Chondrocyte (in vitro differentiated cells): ENCODE measurements around the gene HDAC6. TPM values are rescaled to one million over a fixed set of nuclear protein-coding genes. Genes with fewer than 3 reads are reported as not detected.
"Not testable (repeated sequence)": the region's sequence is repeated elsewhere in the genome, so short reads cannot be mapped to it uniquely, and the experiment has no call there.

ENCODE experiments used
- DNase-seq: peaks from one replicate; pipeline ENCODE4 v3.0.0; 2021; ENCODE audit warnings: mixed read lengths, low spot score
- H3K27ac Mint-ChIP-seq: one replicate; pipeline ENCODE4 v1.8.0; 2021; ENCODE audit warnings: mild to moderate bottlenecking, moderate library complexity, mixed read lengths; ENCODE audit not compliant: unreplicated experiment
- H3K27me3 Mint-ChIP-seq: 2 replicates; pipeline ENCODE4 v1.8.0; 2021; ENCODE audit warnings: low read depth, mixed read lengths
- H3K36me3 Mint-ChIP-seq: 2 replicates; pipeline ENCODE4 v1.8.0; 2021; ENCODE audit warnings: low read depth, mixed read lengths
- H3K4me1 Mint-ChIP-seq: 2 replicates; pipeline ENCODE4 v1.8.0; 2021; ENCODE audit warnings: low read depth, mild to moderate bottlenecking, mixed read lengths
- H3K4me3 Mint-ChIP-seq: one replicate; pipeline ENCODE4 v1.8.0; 2021; ENCODE audit warnings: mild to moderate bottlenecking, moderate library complexity, mixed read lengths; ENCODE audit not compliant: unreplicated experiment
- H3K9me3 Mint-ChIP-seq: 2 replicates; pipeline ENCODE4 v1.8.0; 2021; ENCODE audit warnings: low read depth, mixed read lengths
- CTCF ChIP-seq: fragments of 200-600 bp; sonication (generic); IDR thresholded peaks from 2 replicates; pipeline ENCODE4 v1.5.0; 2021; ENCODE audit warnings: antibody characterized with exemption, mild to moderate bottlenecking, moderate library complexity
- total RNA-seq: library from RNA; stranded (reverse); gene quantifications from 3 replicates; pipeline ENCODE4 v1.2.1, GENCODE V29; 2021

Gene HDAC6
- total RNA-seq, 1 donor from 2014 or later = 87.3 TPM

GRCh38 chrX:48864210-48864609 is 62.3 kb downstream of the HDAC6 start:
- no peaks in the 10 kb centered on the region for H3K27me3 Mint-ChIP-seq
- no peak overlapping the region for H3K4me3 Mint-ChIP-seq
- no peak overlapping the region for H3K27ac Mint-ChIP-seq
- DNase-seq = no peak
- H3K9me3 Mint-ChIP-seq = peaks cover 19% of the 10 kb centered on the region
- H3K36me3 Mint-ChIP-seq = no peaks in the 10 kb centered on the region
- H3K4me1 Mint-ChIP-seq = peaks cover 11% of the 10 kb centered on the region
- no peak for TF ChIP-seq CTCF

GRCh38 chrX:48872017-48872416 is 70.2 kb downstream of the HDAC6 start:
- H3K36me3 Mint-ChIP-seq, H3K27ac Mint-ChIP-seq, H3K27me3 Mint-ChIP-seq, DNase-seq, H3K4me3 Mint-ChIP-seq, H3K4me1 Mint-ChIP-seq: not testable (repeated sequence)
- H3K9me3 Mint-ChIP-seq = peaks cover 18% of the 10 kb centered on the region

Other genes starting within 250 kb of the HDAC6 start
- gene RBM3, start 227.6 kb upstream of the HDAC6 start, total RNA-seq = 224 to 303 TPM (median 283 TPM) in 3 replicates
- 87.7 to 92.9 TPM (median 92.3 TPM) in 3 replicates for gene WDR13, start 204.6 kb upstream of the HDAC6 start, total RNA-seq
- 0.24 to 1.3 TPM (median 0.37 TPM) in 3 replicates for gene WAS, start 118.3 kb upstream of the HDAC6 start, total RNA-seq
- 3.0 to 4.7 TPM (median 3.6 TPM) in 3 replicates for gene SUV39H1, start 105.3 kb upstream of the HDAC6 start, total RNA-seq
- gene GLOD5, start 40.3 kb upstream of the HDAC6 start, total RNA-seq = not detected in 3 replicates
- gene GATA1, start 15.5 kb upstream of the HDAC6 start, total RNA-seq = not detected in 3 replicates
- 0.22 TPM in 1 of 3 replicates, not detected in the others for gene ERAS, start 24.4 kb downstream of the HDAC6 start, total RNA-seq
- 58.7 to 74.2 TPM (median 69.2 TPM) in 3 replicates for gene PCSK1N, start 33.5 kb downstream of the HDAC6 start, total RNA-seq
- gene TIMM17B, start 95.7 kb downstream of the HDAC6 start, total RNA-seq = 37.7 to 41.6 TPM (median 38.0 TPM) in 3 replicates
- gene PQBP1, start 95.9 kb downstream of the HDAC6 start, total RNA-seq = 58.4 to 61.7 TPM (median 61.7 TPM) in 3 replicates
- gene SLC35A2, start 109.6 kb downstream of the HDAC6 start, total RNA-seq = 32.3 to 39.2 TPM (median 38.9 TPM) in 3 replicates
- gene PIM2, start 117.0 kb downstream of the HDAC6 start, total RNA-seq = 4.3 to 5.1 TPM (median 4.6 TPM) in 3 replicates
- gene OTUD5, start 155.5 kb downstream of the HDAC6 start, total RNA-seq = 47.4 to 49.0 TPM (median 47.5 TPM) in 3 replicates
- 1.4 to 1.7 TPM (median 1.6 TPM) in 3 replicates for gene KCND1, start 169.8 kb downstream of the HDAC6 start, total RNA-seq
- gene GRIPAP1, start 200.2 kb downstream of the HDAC6 start, total RNA-seq = 28.8 to 37.5 TPM (median 32.7 TPM) in 3 replicates
- 39.3 to 42.5 TPM (median 41.2 TPM) in 3 replicates for gene TFE3, start 241.3 kb downstream of the HDAC6 start, total RNA-seq